Right renal cortex interstitium (tissue), 3 donors: ENCODE measurements around the gene FOLR2. TPM values are rescaled to one million over a fixed set of nuclear protein-coding genes. Genes with fewer than 3 reads are reported as not detected.
"Not testable (repeated sequence)": the region's sequence is repeated elsewhere in the genome, so short reads cannot be mapped to it uniquely, and the experiment has no call there.

ENCODE experiments used
- DNase-seq, 3 donors: peaks; one replicate each; pipeline ENCODE4 v3.0.0-alpha.2; 2013; ENCODE audit warnings: low read depth in 3 of 3, low spot score in 2 of 3
- polyA plus RNA-seq, 3 donors: library from polyadenylated mRNA; unstranded; fragments of 120-200 nt; gene quantifications; one replicate each; pipeline ENCODE4 v1.2.1, GENCODE V29; 2013; ENCODE audit not compliant: insufficient read length in 3 of 3

FOLR2 gene
- polyA plus RNA-seq, 3 donors: 9.6 to 10.8 (median 9.7) TPM

DNA sequence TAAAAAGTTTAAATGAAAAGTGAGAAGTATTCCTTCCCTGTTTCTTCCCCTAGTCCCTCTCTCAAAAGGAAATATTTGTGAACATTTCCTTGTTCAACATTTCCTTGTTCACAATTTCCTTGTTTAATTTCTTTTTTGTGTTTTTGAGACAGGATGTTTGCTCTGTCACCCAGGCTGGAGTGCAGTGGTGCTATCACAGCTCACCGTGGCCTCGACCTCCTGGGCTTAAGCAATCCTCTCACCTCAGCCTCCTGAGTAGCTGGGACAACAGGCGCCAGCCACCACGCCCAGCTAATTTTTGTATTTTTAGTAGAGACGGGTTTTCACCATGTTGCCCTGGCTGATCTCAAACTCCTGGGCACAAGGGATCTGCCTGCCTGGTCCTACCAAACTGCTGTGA lies 50.4 kb downstream of the FOLR2 start:
- DNase-seq: not testable (repeated sequence)

DNA sequence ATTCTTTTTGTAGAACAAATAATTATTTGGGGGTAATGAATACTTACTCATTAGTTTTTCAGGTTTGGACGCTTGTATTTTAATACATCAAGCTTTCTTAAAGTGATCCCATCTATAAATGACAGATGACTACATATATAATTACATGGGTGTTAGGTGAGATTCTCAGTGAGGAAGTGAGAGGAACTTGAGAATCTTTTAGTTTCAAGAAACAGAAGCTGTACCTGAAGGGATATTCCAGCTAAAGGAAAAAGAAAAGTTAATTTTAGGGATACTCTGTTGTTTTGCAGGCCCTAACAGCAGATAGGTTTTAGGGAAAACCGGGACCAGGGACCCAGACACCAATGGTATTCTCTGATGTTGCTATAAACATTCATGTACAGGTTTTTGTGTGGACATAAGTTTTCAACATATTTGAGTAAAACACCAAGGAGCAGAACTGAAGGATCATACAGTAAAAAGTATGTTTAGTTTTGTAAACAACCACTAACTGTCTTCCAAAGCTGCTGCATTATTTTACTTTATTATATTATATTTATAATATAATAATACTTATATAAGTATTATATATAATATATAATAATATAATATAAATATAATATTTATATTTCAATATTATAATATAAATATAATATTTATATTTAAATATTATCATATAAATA lies 51.5 kb downstream of the FOLR2 start:
- no peak for DNase-seq

Other genes starting within 250 kb of the FOLR2 start
- gene IL18BP, start 217.9 kb upstream of the FOLR2 start, polyA plus RNA-seq: 1 to 10 TPM; 5.7 to 9.0 (median 6.2) TPM
- gene NUMA1, start 136.3 kb upstream of the FOLR2 start, polyA plus RNA-seq: 100 to 1,000 TPM; 234 to 252 (median 235) TPM
- 10 to 100 TPM; 23.5 to 25.7 (median 25.3) TPM for gene LRRC51, start 135.9 kb upstream of the FOLR2 start, polyA plus RNA-seq
- 100 to 1,000 TPM; 108 to 125 (median 118) TPM for gene LAMTOR1, start 113.5 kb upstream of the FOLR2 start, polyA plus RNA-seq
- not detected for gene TOMT, start 110.9 kb upstream of the FOLR2 start, polyA plus RNA-seq
- 10 to 100 TPM; 60.8 to 67.2 (median 64.1) TPM for gene ANAPC15, start 104.1 kb upstream of the FOLR2 start, polyA plus RNA-seq
- 1 to 10 TPM; 1.6 to 2.8 (median 1.9) TPM for gene FOLR3, start 81.1 kb upstream of the FOLR2 start, polyA plus RNA-seq
- 10 to 100 TPM; 50.6 to 57.0 (median 53.7) TPM for gene FOLR1, start 24.7 kb upstream of the FOLR2 start, polyA plus RNA-seq
- gene INPPL1, start 8.0 kb downstream of the FOLR2 start, polyA plus RNA-seq: 100 to 1,000 TPM; 132 to 144 (median 137) TPM
- not detected for gene PHOX2A, start 27.4 kb downstream of the FOLR2 start, polyA plus RNA-seq
- 10 to 100 TPM; 10.7 to 13.0 (median 12.5) TPM for gene CLPB, start 217.7 kb downstream of the FOLR2 start, polyA plus RNA-seq